Astrocyte (in vitro differentiated cells and primary cell): ENCODE data around the gene S1PR5. TPM values are rescaled to one million over a fixed set of nuclear protein-coding genes. Genes with fewer than 3 reads are reported as not detected.

Experiments
- DNase-seq: peaks from one replicate; pipeline ENCODE4 v3.0.0-alpha.2; 2010; ENCODE audit warnings: low read depth
- FAIRE-seq: peaks from 2 replicates; lab custom pipeline; 2011; peaks lifted over from hg19 to GRCh38; lab: Jason Lieb, UNC
- H2AFZ ChIP-seq: 2 replicates; pipeline ENCODE4 v1.6.0; 2012; ENCODE audit warnings: low read depth, low read length, inconsistent platforms
- H3K27ac ChIP-seq: 2 replicates; pipeline ENCODE4 v1.5.1; 2011; ENCODE audit warnings: low read depth, low read length, inconsistent platforms
- H3K27me3 ChIP-seq: 2 replicates; pipeline ENCODE4 v1.6.0; 2011; ENCODE audit warnings: low read length, inconsistent platforms; ENCODE audit not compliant: insufficient read depth
- H3K36me3 ChIP-seq: 2 replicates; pipeline ENCODE4 v1.5.1; 2011; ENCODE audit warnings: low read length, inconsistent platforms; ENCODE audit not compliant: insufficient read depth
- H3K4me1 ChIP-seq: 2 replicates; pipeline ENCODE4 v1.5.1; 2011; ENCODE audit warnings: low read length, inconsistent platforms; ENCODE audit not compliant: insufficient read depth
- H3K4me2 ChIP-seq: 2 replicates; pipeline ENCODE4 v1.6.0; 2012; ENCODE audit warnings: low read length, inconsistent platforms
- H3K4me3 ChIP-seq: 2 replicates; pipeline ENCODE4 v1.5.1; 2011; ENCODE audit warnings: low read depth, mild to moderate bottlenecking, low read length, inconsistent platforms; ENCODE audit not compliant: insufficient read depth
- H3K79me2 ChIP-seq: 2 replicates; pipeline ENCODE4 v1.6.0; 2012; ENCODE audit warnings: mild to moderate bottlenecking, low read length, inconsistent platforms; ENCODE audit not compliant: insufficient read depth
- H3K9ac ChIP-seq: 2 replicates; pipeline ENCODE4 v1.6.0; 2012; ENCODE audit warnings: mild to moderate bottlenecking, low read length, inconsistent platforms
- H3K9me3 ChIP-seq: 2 replicates; pipeline ENCODE4 v1.5.1; 2012; ENCODE audit warnings: low read depth, mild to moderate bottlenecking, low read length, inconsistent platforms; ENCODE audit not compliant: insufficient read depth
- H4K20me1 ChIP-seq: 2 replicates; pipeline ENCODE4 v1.6.0; 2012; ENCODE audit warnings: low read length, inconsistent platforms; ENCODE audit not compliant: insufficient read depth
- H3K27ac Mint-ChIP-seq: one replicate; pipeline ENCODE4 v1.8.0; 2021; ENCODE audit warnings: mild to moderate bottlenecking, mixed read lengths; ENCODE audit not compliant: unreplicated experiment
- H3K27me3 Mint-ChIP-seq: one replicate; pipeline ENCODE4 v1.8.0; 2021; ENCODE audit warnings: low read depth, mixed read lengths; ENCODE audit not compliant: unreplicated experiment
- H3K36me3 Mint-ChIP-seq: one replicate; pipeline ENCODE4 v1.8.0; 2021; ENCODE audit warnings: low read depth, mixed read lengths; ENCODE audit not compliant: unreplicated experiment
- H3K4me1 Mint-ChIP-seq: one replicate; pipeline ENCODE4 v1.8.0; 2021; ENCODE audit warnings: low read depth, mixed read lengths; ENCODE audit not compliant: unreplicated experiment
- H3K4me3 Mint-ChIP-seq: one replicate; pipeline ENCODE4 v1.8.0; 2021; ENCODE audit warnings: mild to moderate bottlenecking, moderate library complexity, mixed read lengths; ENCODE audit not compliant: unreplicated experiment
- H3K9me3 Mint-ChIP-seq: one replicate; pipeline ENCODE4 v1.8.0; 2021; ENCODE audit warnings: mild to moderate bottlenecking, mixed read lengths; ENCODE audit not compliant: unreplicated experiment
- CTCF ChIP-seq: IDR thresholded peaks from 2 replicates; pipeline ENCODE4 v1.5.1; 2011; ENCODE audit warnings: low read depth, mild to moderate bottlenecking, inconsistent platforms, low read length, moderate library complexity; ENCODE audit not compliant: insufficient read depth
- EZH2 ChIP-seq: IDR thresholded peaks from 2 replicates; pipeline ENCODE4 v1.6.1; 2012; ENCODE audit warnings: mild to moderate bottlenecking, low read length, inconsistent platforms; ENCODE audit not compliant: insufficient read depth
- total RNA-seq: library from RNA; stranded (reverse); gene quantifications from 2 replicates; pipeline ENCODE4 v1.2.1, GENCODE V29; 2021

The S1PR5 gene
- total RNA-seq, 1 donor from 2014 or later = 1.00 TPM

DNA sequence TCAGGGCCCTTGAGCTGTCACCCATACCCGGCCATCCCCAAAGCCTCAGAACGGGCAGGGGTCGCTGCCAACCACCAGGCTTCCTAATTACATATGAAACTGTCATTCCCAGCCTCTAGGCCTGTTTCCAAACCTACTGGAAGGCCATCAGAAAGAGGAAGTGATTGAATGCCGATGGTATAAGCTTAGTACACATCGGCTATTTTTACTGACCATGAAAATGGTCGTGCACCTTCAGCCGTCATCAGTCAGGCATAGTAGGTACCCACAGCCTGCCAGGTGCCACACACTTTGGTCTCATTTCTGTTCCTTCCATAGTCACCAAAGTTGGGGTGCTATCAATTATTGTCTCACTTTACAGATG is 38.3 kb upstream of the S1PR5 start:
- H3K27ac Mint-ChIP-seq = no peak overlapping the region
- Histone ChIP-seq H3K27ac (no peak overlapping the region), H3K9ac (no peak overlapping the region), H3K4me3 (no peak overlapping the region), H3K27me3 (no peaks in the 10 kb centered on the region), H3K4me1 (no peaks in the 10 kb centered on the region), H3K79me2 (no peaks in the 10 kb centered on the region), H2AFZ (no peak overlapping the region), H3K36me3 (peaks cover 13% of the 10 kb centered on the region), H3K9me3 (no peaks in the 10 kb centered on the region), H4K20me1 (peaks cover 21% of the 10 kb centered on the region), H3K4me2 (no peak overlapping the region)
- no peaks in the 10 kb centered on the region for H3K27me3 Mint-ChIP-seq
- H3K36me3 Mint-ChIP-seq = peaks cover 12% of the 10 kb centered on the region
- no peaks in the 10 kb centered on the region for H3K9me3 Mint-ChIP-seq
- H3K4me3 Mint-ChIP-seq = no peak overlapping the region
- no peak for DNase-seq
- FAIRE-seq = no peak
- H3K4me1 Mint-ChIP-seq = no peaks in the 10 kb centered on the region
- no peak for TF ChIP-seq CTCF
- no peak for TF ChIP-seq EZH2

DNA sequence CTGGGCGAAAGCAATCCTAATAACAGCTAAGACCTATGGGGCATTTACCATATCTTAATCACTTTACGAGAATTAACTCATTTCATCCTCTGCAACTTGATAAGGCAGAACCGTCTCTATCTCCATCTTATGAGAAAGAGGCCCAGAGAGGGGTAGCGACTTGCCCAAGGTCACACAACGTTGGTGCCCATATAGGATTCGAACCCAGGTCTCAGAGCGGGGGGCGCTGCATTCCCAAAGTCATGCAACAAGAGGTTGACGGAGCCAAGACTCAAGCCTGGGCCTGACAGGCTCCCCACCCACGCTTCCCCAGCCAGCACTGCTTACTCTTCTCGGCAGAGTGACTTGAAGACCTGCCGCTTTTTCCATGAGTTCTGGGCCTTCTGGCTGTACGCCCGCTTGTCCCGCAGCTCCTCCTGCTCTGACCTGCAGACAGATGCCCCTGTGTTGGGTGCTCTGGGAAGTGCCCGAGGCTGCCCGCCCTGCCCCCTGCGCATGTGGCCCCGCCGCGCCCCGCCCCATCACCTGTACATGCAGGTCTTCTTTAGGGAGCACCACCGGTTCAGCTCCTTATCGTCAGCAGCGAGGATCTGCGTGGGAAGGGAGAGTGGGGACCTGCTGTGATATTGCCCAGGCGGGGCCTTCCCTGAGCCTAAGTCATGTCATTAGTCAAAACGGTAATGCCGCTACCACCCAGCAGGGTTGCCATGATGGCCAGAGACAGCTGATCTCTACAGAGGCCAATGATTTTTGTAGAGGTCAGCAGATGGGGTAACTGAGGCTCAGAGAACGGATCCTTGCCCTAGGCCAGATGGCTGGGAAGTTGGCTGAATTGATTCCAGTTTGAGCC is 37.7 kb upstream of the S1PR5 start:
- no peaks in the 10 kb centered on the region for H3K4me1 Mint-ChIP-seq
- H3K9me3 Mint-ChIP-seq = no peaks in the 10 kb centered on the region
- Histone ChIP-seq H3K27ac (no peak overlapping the region), H3K4me1 (no peaks in the 10 kb centered on the region), H3K4me2 (no peak overlapping the region), H4K20me1 (peaks cover 25% of the 10 kb centered on the region), H2AFZ (no peak overlapping the region), H3K4me3 (no peak overlapping the region), H3K9me3 (no peaks in the 10 kb centered on the region), H3K36me3 (peaks cover 15% of the 10 kb centered on the region), H3K27me3 (no peaks in the 10 kb centered on the region), H3K9ac (no peak overlapping the region), H3K79me2 (no peaks in the 10 kb centered on the region)
- TF ChIP-seq CTCF = no peak
- no peak for TF ChIP-seq EZH2
- FAIRE-seq = no peak
- no peak overlapping the region for H3K27ac Mint-ChIP-seq
- H3K4me3 Mint-ChIP-seq = no peak overlapping the region
- peaks cover 14% of the 10 kb centered on the region for H3K36me3 Mint-ChIP-seq
- DNase-seq = no peak
- H3K27me3 Mint-ChIP-seq = no peaks in the 10 kb centered on the region

DNA sequence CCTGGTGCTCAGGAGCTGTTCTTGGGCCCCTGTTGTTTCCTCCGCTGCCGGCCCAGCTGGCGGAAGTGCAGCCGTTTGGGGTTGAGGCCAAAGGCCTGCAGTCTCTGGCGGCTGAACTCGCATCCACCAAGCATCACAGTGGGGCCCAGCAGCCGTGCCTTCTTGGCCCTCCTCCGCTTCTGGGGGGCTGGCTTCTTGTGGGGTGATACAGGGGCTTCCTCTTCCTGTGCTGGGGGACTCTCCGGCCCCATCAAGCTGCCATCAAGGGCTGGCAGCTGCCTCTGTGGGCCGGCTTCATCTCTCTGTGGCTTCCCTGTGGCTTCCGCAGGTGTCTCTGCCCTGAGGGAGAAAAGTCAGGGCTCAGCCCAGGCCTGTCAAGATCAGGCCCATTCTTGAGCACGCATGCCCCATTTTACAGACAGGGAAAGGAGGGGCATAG is 36.7 kb upstream of the S1PR5 start:
- Histone ChIP-seq H3K4me2 (no peak overlapping the region), H3K4me3 (no peak overlapping the region), H3K36me3 (peaks cover 11% of the 10 kb centered on the region), H4K20me1 (peaks cover 25% of the 10 kb centered on the region), H2AFZ (no peak overlapping the region), H3K27me3 (no peaks in the 10 kb centered on the region), H3K27ac (no peak overlapping the region), H3K9ac (no peak overlapping the region), H3K9me3 (no peaks in the 10 kb centered on the region), H3K79me2 (no peaks in the 10 kb centered on the region), H3K4me1 (no peaks in the 10 kb centered on the region)
- Mint-ChIP-seq H3K4me1 (no peaks in the 10 kb centered on the region), H3K27ac (no peak overlapping the region), H3K4me3 (no peak overlapping the region), H3K27me3 (no peaks in the 10 kb centered on the region), H3K36me3 (peaks cover 17% of the 10 kb centered on the region), H3K9me3 (no peaks in the 10 kb centered on the region)
- FAIRE-seq (no peak), DNase-seq (no peak)
- no peak for TF ChIP-seq CTCF
- no peak for TF ChIP-seq EZH2
